Measurements from ENCODE around the gene PXDC1.
"Not testable (repeated sequence)": the region's sequence is repeated elsewhere in the genome, so short reads cannot be mapped to it uniquely, and the experiment has no call there.

PXDC1 gene

GRCh38 chr6:3770023-3770720 is 18.7 kb upstream of the PXDC1 start:
- Histone ChIP-seq H3K4me3 (ENCODE audit: low read depth, low read length) (no peak overlapping the region), H3K4me1 (ENCODE audit: control insufficient read depth, insufficient read depth, low read length) (peaks cover 12% of the 10 kb centered on the region), H3K27ac (ENCODE audit: low read depth, low read length) (no peak overlapping the region), H3K9ac (ENCODE audit: low read length) (no peak overlapping the region), H3K36me3 (ENCODE audit: control insufficient read depth, insufficient read depth, low read length) (no peaks in the 10 kb centered on the region), H3K27me3 (ENCODE audit: control insufficient read depth, insufficient read depth, low read length) (no peaks in the 10 kb centered on the region), H3K9me3 (ENCODE audit: control insufficient read depth, insufficient read depth, low read depth, low read length) (0 out of 2 replicates have a peak, but pooled peaks cover 4% of the 10 kb centered on the region)

GRCh38 chr6:3769610-3770009 is 18.1 kb upstream of the PXDC1 start:
- Histone ChIP-seq H3K4me1 (ENCODE audit: control insufficient read depth, insufficient read depth, low read length) (peaks cover 17% of the 10 kb centered on the region), H3K27ac (ENCODE audit: low read depth, low read length) (no peak overlapping the region), H3K9me3 (ENCODE audit: control insufficient read depth, insufficient read depth, low read depth, low read length) (0 out of 2 replicates have a peak, but pooled peaks cover 4% of the 10 kb centered on the region), H3K36me3 (ENCODE audit: control insufficient read depth, insufficient read depth, low read length) (no peaks in the 10 kb centered on the region), H3K27me3 (ENCODE audit: control insufficient read depth, insufficient read depth, low read length) (no peaks in the 10 kb centered on the region), H3K4me3 (ENCODE audit: low read depth, low read length) (no peak overlapping the region), H3K9ac (ENCODE audit: low read length) (no peak overlapping the region)

GRCh38 chr6:3768502-3768901 is 17.0 kb upstream of the PXDC1 start:
- no peak overlapping the region for H3K27ac ChIP-seq (ENCODE audit: low read depth, low read length)
- no peaks in the 10 kb centered on the region for H3K36me3 ChIP-seq (ENCODE audit: control insufficient read depth, insufficient read depth, low read length)
- no peak overlapping the region for H3K9ac ChIP-seq (ENCODE audit: low read length)
- H3K9me3 ChIP-seq (ENCODE audit: control insufficient read depth, insufficient read depth, low read depth, low read length) = 0 out of 2 replicates have a peak, but pooled peaks cover 4% of the 10 kb centered on the region
- H3K4me1 ChIP-seq (ENCODE audit: control insufficient read depth, insufficient read depth, low read length) = peaks cover 17% of the 10 kb centered on the region
- no peaks in the 10 kb centered on the region for H3K27me3 ChIP-seq (ENCODE audit: control insufficient read depth, insufficient read depth, low read length)
- H3K4me3 ChIP-seq (ENCODE audit: low read depth, low read length) = no peak overlapping the region

GRCh38 chr6:3767483-3767882 is 16.0 kb upstream of the PXDC1 start:
- not testable (repeated sequence) for H3K9ac ChIP-seq (ENCODE audit: low read length); H3K9me3 ChIP-seq (ENCODE audit: control insufficient read depth, insufficient read depth, low read depth, low read length); H3K4me3 ChIP-seq (ENCODE audit: low read depth, low read length); H3K36me3 ChIP-seq (ENCODE audit: control insufficient read depth, insufficient read depth, low read length); H3K27me3 ChIP-seq (ENCODE audit: control insufficient read depth, insufficient read depth, low read length); H3K27ac ChIP-seq (ENCODE audit: low read depth, low read length)
- peaks cover 17% of the 10 kb centered on the region for H3K4me1 ChIP-seq (ENCODE audit: control insufficient read depth, insufficient read depth, low read length)

- Histone ChIP-seq H3K9ac (ENCODE audit: low read length) (no peak overlapping the region), H3K27me3 (ENCODE audit: control insufficient read depth, insufficient read depth, low read length) (no peaks in the 10 kb centered on the region), H3K4me3 (ENCODE audit: low read depth, low read length) (no peak overlapping the region), H3K27ac (ENCODE audit: low read depth, low read length) (no peak overlapping the region), H3K36me3 (ENCODE audit: control insufficient read depth, insufficient read depth, low read length) (no peaks in the 10 kb centered on the region), H3K9me3 (ENCODE audit: control insufficient read depth, insufficient read depth, low read depth, low read length) (no peaks in the 10 kb centered on the region), H3K4me1 (ENCODE audit: control insufficient read depth, insufficient read depth, low read length) (peaks cover 17% of the 10 kb centered on the region)
Observed at GRCh38 chr6:3766214-3766613, 14.7 kb upstream of the PXDC1 start.

GRCh38 chr6:3765415-3765814 is 13.9 kb upstream of the PXDC1 start:
- H3K4me1 ChIP-seq (ENCODE audit: control insufficient read depth, insufficient read depth, low read length) = peaks cover 15% of the 10 kb centered on the region
- H3K9me3 ChIP-seq (ENCODE audit: control insufficient read depth, insufficient read depth, low read depth, low read length) = no peaks in the 10 kb centered on the region
- H3K4me3 ChIP-seq (ENCODE audit: low read depth, low read length) = no peak overlapping the region
- H3K9ac ChIP-seq (ENCODE audit: low read length) = no peak overlapping the region
- no peak overlapping the region for H3K27ac ChIP-seq (ENCODE audit: low read depth, low read length)
- no peaks in the 10 kb centered on the region for H3K27me3 ChIP-seq (ENCODE audit: control insufficient read depth, insufficient read depth, low read length)
- H3K36me3 ChIP-seq (ENCODE audit: control insufficient read depth, insufficient read depth, low read length) = no peaks in the 10 kb centered on the region

GRCh38 chr6:3764516-3765335 is 13.2 kb upstream of the PXDC1 start:
- Histone ChIP-seq H3K9ac (ENCODE audit: low read length) (no peak overlapping the region), H3K27me3 (ENCODE audit: control insufficient read depth, insufficient read depth, low read length) (no peaks in the 10 kb centered on the region), H3K4me3 (ENCODE audit: low read depth, low read length) (no peak overlapping the region), H3K36me3 (ENCODE audit: control insufficient read depth, insufficient read depth, low read length) (no peaks in the 10 kb centered on the region), H3K9me3 (ENCODE audit: control insufficient read depth, insufficient read depth, low read depth, low read length) (no peaks in the 10 kb centered on the region), H3K4me1 (ENCODE audit: control insufficient read depth, insufficient read depth, low read length) (peaks cover 8% of the 10 kb centered on the region), H3K27ac (ENCODE audit: low read depth, low read length) (no peak overlapping the region)

GRCh38 chr6:3762852-3763251 is 11.3 kb upstream of the PXDC1 start:
- Histone ChIP-seq H3K4me3 (ENCODE audit: low read depth, low read length) (no peak overlapping the region), H3K36me3 (ENCODE audit: control insufficient read depth, insufficient read depth, low read length) (no peaks in the 10 kb centered on the region), H3K4me1 (ENCODE audit: control insufficient read depth, insufficient read depth, low read length) (peaks cover 8% of the 10 kb centered on the region), H3K27ac (ENCODE audit: low read depth, low read length) (no peak overlapping the region), H3K9ac (ENCODE audit: low read length) (no peak overlapping the region), H3K27me3 (ENCODE audit: control insufficient read depth, insufficient read depth, low read length) (no peaks in the 10 kb centered on the region), H3K9me3 (ENCODE audit: control insufficient read depth, insufficient read depth, low read depth, low read length) (no peaks in the 10 kb centered on the region)

GRCh38 chr6:3762359-3762758 is 10.8 kb upstream of the PXDC1 start:
- H3K9me3 ChIP-seq (ENCODE audit: control insufficient read depth, insufficient read depth, low read depth, low read length) = no peaks in the 10 kb centered on the region
- no peak overlapping the region for H3K4me3 ChIP-seq (ENCODE audit: low read depth, low read length)
- no peak overlapping the region for H3K9ac ChIP-seq (ENCODE audit: low read length)
- peaks cover 11% of the 10 kb centered on the region for H3K4me1 ChIP-seq (ENCODE audit: control insufficient read depth, insufficient read depth, low read length)
- no peaks in the 10 kb centered on the region for H3K36me3 ChIP-seq (ENCODE audit: control insufficient read depth, insufficient read depth, low read length)
- no peaks in the 10 kb centered on the region for H3K27me3 ChIP-seq (ENCODE audit: control insufficient read depth, insufficient read depth, low read length)
- no peak overlapping the region for H3K27ac ChIP-seq (ENCODE audit: low read depth, low read length)

GRCh38 chr6:3761989-3762270 is 10.4 kb upstream of the PXDC1 start:
- Histone ChIP-seq H3K27me3 (ENCODE audit: control insufficient read depth, insufficient read depth, low read length) (no peaks in the 10 kb centered on the region), H3K9me3 (ENCODE audit: control insufficient read depth, insufficient read depth, low read depth, low read length) (no peaks in the 10 kb centered on the region), H3K9ac (ENCODE audit: low read length) (no peak overlapping the region), H3K4me3 (ENCODE audit: low read depth, low read length) (no peak overlapping the region), H3K36me3 (ENCODE audit: control insufficient read depth, insufficient read depth, low read length) (no peaks in the 10 kb centered on the region), H3K4me1 (ENCODE audit: control insufficient read depth, insufficient read depth, low read length) (peaks cover 15% of the 10 kb centered on the region), H3K27ac (ENCODE audit: low read depth, low read length) (no peak overlapping the region)

GRCh38 chr6:3759646-3760232 is 8.2 kb upstream of the PXDC1 start:
- Histone ChIP-seq H3K9ac (ENCODE audit: low read length) (no peak overlapping the region), H3K4me3 (ENCODE audit: low read depth, low read length) (no peak overlapping the region), H3K9me3 (ENCODE audit: control insufficient read depth, insufficient read depth, low read depth, low read length) (no peaks in the 10 kb centered on the region), H3K27ac (ENCODE audit: low read depth, low read length) (no peak overlapping the region), H3K27me3 (ENCODE audit: control insufficient read depth, insufficient read depth, low read length) (no peaks in the 10 kb centered on the region), H3K4me1 (ENCODE audit: control insufficient read depth, insufficient read depth, low read length) (peaks cover 20% of the 10 kb centered on the region), H3K36me3 (ENCODE audit: control insufficient read depth, insufficient read depth, low read length) (no peaks in the 10 kb centered on the region)
